Suprapubic skin (tissue), 4 donors: ENCODE data around the gene MDN1. TPM values are rescaled to one million over a fixed set of nuclear protein-coding genes. Genes with fewer than 3 reads are reported as not detected.
"Not testable (repeated sequence)": the region's sequence is repeated elsewhere in the genome, so short reads cannot be mapped to it uniquely, and the experiment has no call there.

ENCODE experiments used
- DNase-seq, 2 donors: peaks; one replicate each; pipeline ENCODE4 v3.0.0-alpha.2; 2019; ENCODE audit warnings: low spot score in 2 of 2
- H3K27ac ChIP-seq: fragments of 200-600 bp; sonication (generic); one replicate; pipeline ENCODE4 v1.5.1; 2019
- H3K27me3 ChIP-seq: fragments of 200-600 bp; sonication (generic); one replicate; pipeline ENCODE4 v1.5.1; 2019
- H3K36me3 ChIP-seq: fragments of 200-600 bp; sonication (generic); one replicate; pipeline ENCODE4 v1.5.1; 2019
- H3K4me1 ChIP-seq: fragments of 200-600 bp; sonication (generic); one replicate; pipeline ENCODE4 v1.5.1; 2019
- H3K4me3 ChIP-seq: fragments of 200-600 bp; sonication (generic); one replicate; pipeline ENCODE4 v1.5.1; 2019; ENCODE audit warnings: mild to moderate bottlenecking
- H3K9me3 ChIP-seq: fragments of 200-600 bp; sonication (generic); one replicate; pipeline ENCODE4 v1.5.1; 2019
- EP300 ChIP-seq: sonication (generic); formaldehyde crosslinking; IDR thresholded peaks from one replicate; pipeline ENCODE4 v1.6.1; 2017; ENCODE audit warnings: antibody characterized with exemption
- POLR2A ChIP-seq, 2 donors: fragments of 450-650 bp; IDR thresholded peaks; one replicate each; pipeline ENCODE4 v1.6.1; 2017; ENCODE audit warnings: antibody characterized with exemption in 2 of 2, mild to moderate bottlenecking in 2 of 2, moderate library complexity in 2 of 2
- POLR2AphosphoS5 ChIP-seq, 3 donors: sonication (generic); formaldehyde crosslinking; IDR thresholded peaks; one replicate each; pipeline ENCODE4 v1.6.1; 2017; ENCODE audit warnings: antibody characterized with exemption in 3 of 3
- whole genome bisulfite sequencing: methylation state at CpG from one replicate; pipeline ENCODE4 v1.1.5; 2018; 5-methylcytosine and 5-hydroxymethylcytosine counted together
- total RNA-seq, 4 donors: library from RNA; depleted of rRNA; stranded (reverse); fragments of >200 nt; gene quantifications; one replicate each; pipeline ENCODE4 v1.1.0, GENCODE V29; 2016
- TF ChIP-seq, protein P1 (sequence below), 2 donors: fragments of 200-600 bp in 1 of 2; fragments of 450-650 bp in 1 of 2; sonication (generic) in 1 of 2; IDR thresholded peaks; one replicate each; pipeline ENCODE4 v1.5.1; 2016 to 2019; ENCODE audit warnings: antibody characterized with exemption in 2 of 2, mild to moderate bottlenecking in 1 of 2, moderate library complexity in 1 of 2

MDN1 gene
- total RNA-seq, 4 donors from 2014 or later = 33.1 to 70.4 (median 44.5) TPM

DNA sequence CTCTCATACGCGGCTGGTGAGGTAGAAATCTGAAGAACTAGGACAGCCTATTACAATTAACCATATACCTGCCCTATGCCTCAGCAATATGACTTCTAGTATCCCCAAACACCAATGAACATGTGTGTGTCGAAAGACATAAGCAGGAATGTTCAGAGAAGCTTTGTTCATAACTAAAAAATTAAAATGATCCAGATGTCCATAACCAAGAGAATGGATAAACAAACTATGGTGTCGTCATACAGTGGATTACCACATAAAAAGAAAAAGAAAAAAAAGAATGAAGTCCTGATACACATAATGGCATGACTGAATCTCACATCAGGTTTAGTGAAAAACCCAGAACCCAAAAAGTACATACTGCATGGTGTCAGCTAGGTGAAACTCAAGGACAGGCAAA, 73.9 kb downstream of the MDN1 start:
- TF ChIP-seq POLR2A (IDR thresholded peaks at IDR 0.05) = no peak
- TF ChIP-seq, protein P1, sequence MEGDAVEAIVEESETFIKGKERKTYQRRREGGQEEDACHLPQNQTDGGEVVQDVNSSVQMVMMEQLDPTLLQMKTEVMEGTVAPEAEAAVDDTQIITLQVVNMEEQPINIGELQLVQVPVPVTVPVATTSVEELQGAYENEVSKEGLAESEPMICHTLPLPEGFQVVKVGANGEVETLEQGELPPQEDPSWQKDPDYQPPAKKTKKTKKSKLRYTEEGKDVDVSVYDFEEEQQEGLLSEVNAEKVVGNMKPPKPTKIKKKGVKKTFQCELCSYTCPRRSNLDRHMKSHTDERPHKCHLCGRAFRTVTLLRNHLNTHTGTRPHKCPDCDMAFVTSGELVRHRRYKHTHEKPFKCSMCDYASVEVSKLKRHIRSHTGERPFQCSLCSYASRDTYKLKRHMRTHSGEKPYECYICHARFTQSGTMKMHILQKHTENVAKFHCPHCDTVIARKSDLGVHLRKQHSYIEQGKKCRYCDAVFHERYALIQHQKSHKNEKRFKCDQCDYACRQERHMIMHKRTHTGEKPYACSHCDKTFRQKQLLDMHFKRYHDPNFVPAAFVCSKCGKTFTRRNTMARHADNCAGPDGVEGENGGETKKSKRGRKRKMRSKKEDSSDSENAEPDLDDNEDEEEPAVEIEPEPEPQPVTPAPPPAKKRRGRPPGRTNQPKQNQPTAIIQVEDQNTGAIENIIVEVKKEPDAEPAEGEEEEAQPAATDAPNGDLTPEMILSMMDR (IDR thresholded peaks at IDR 0.05) = no peak
- no peak for TF ChIP-seq POLR2AphosphoS5 (IDR thresholded peaks at IDR 0.05)
- no peak for TF ChIP-seq EP300
- DNase-seq = no peak
- H3K4me3 ChIP-seq = no peak overlapping the region
- H3K36me3 ChIP-seq = peaks cover 93% of the 10 kb centered on the region
- H3K9me3 ChIP-seq = no peaks in the 10 kb centered on the region
- 77% methylated on average over 4 of the region's 4 CpGs for WGBS
- no peaks in the 10 kb centered on the region for H3K27me3 ChIP-seq
- H3K4me1 ChIP-seq = no peaks in the 10 kb centered on the region
- no peak overlapping the region for H3K27ac ChIP-seq

DNA sequence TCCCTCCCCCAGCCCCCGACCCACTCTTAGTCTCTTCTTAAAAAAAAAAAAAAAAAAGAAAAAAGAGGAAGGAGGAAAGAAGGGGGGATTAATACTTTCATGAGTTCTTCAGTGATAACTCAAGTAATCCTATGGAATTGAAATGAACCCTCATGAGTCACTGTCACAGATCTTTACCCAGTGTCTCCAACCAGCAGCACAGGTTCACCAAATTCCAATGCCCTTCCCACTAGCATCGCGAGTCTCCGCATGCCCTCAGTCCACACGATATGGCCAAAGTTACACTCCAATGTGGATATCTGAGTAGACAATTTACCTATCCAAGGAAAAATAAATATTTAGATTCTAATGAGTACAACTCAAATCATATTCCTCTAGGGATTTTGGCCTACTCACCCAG, 74.5 kb downstream of the MDN1 start:
- WGBS = 90% methylated on average over 5 of the region's 5 CpGs
- Histone ChIP-seq H3K4me3 (no peak overlapping the region), H3K27me3 (no peaks in the 10 kb centered on the region), H3K27ac (no peak overlapping the region), H3K4me1 (no peaks in the 10 kb centered on the region), H3K9me3 (no peaks in the 10 kb centered on the region), H3K36me3 (peaks cover 93% of the 10 kb centered on the region)
- DNase-seq = no peak
- no peak for TF ChIP-seq EP300
- TF ChIP-seq POLR2AphosphoS5 (IDR thresholded peaks at IDR 0.05) = no peak
- TF ChIP-seq, protein P1 (IDR thresholded peaks at IDR 0.05) = no peak
- no peak for TF ChIP-seq POLR2A (IDR thresholded peaks at IDR 0.05)

DNA sequence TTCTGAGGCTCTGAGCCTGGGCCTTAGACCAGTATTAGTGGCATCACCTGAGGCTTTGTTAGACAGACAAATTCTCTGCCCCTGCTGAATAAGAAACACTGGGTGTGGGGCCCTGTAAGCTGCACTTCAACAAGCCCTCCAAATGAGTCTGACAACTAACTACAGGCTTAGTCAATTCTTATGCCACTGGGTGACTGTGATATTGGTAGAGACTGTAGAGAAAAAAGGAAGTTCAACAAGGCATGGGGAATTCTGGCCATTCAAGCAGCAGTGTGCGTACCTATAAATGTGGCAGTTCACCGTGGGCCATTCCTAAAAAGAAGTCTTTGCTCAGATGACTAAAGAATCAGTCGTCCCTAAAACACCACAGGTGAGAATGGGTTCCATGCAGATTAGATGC, 82.7 kb downstream of the MDN1 start:
- Histone ChIP-seq H3K9me3 (no peaks in the 10 kb centered on the region), H3K36me3 (peaks cover 70% of the 10 kb centered on the region), H3K27ac (no peak overlapping the region), H3K4me3 (no peak overlapping the region), H3K27me3 (no peaks in the 10 kb centered on the region), H3K4me1 (no peaks in the 10 kb centered on the region)
- TF ChIP-seq POLR2AphosphoS5 (IDR thresholded peaks at IDR 0.05) (no peak), EP300 (no peak), POLR2A (IDR thresholded peaks at IDR 0.05) (no peak)
- TF ChIP-seq, protein P1 (IDR thresholded peaks at IDR 0.05) = no peak
- WGBS = 93% methylated on average over 3 of the region's 3 CpGs
- no peak for DNase-seq

GRCh38 chr6:89734526-89734925, 85.1 kb downstream of the MDN1 start:
- Histone ChIP-seq H3K9me3 (no peaks in the 10 kb centered on the region), H3K36me3 (peaks cover 69% of the 10 kb centered on the region), H3K4me3 (no peak overlapping the region), H3K4me1 (no peaks in the 10 kb centered on the region), H3K27me3 (no peaks in the 10 kb centered on the region), H3K27ac (no peak overlapping the region)
- no peak for DNase-seq
- TF ChIP-seq POLR2AphosphoS5 (IDR thresholded peaks at IDR 0.05) (no peak), EP300 (no peak), POLR2A (IDR thresholded peaks at IDR 0.05) (no peak)
- TF ChIP-seq, protein P1 (IDR thresholded peaks at IDR 0.05) = no peak

DNA sequence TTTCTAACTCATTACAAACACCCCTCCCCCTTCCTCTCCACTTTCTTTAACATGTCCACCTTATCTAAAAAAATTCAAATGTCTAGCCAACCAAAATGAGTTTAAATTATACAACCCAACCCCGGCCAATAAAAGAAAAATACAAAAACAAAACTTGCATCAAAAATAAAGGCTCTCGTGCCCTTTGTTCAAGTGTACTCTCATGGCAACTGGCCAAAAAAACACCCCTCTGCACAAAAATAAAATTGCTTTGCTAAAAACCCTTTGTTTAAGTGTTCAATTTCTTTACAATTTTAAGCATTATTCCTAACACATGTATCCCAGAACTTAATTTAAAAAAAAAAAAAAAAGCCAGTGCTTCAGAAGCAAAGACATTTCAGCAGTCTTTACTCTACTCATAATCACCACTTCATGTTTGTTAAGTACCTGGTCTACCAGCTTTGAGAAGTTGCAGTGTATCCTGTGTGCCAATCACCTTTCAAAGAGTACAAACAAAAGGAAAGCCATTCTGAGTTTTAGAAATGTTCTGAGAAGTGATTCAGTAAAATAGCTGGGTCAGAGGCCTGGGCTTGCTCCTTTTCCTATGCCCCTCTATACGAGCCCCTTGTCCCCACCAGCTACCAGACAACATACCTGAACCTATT, 87.5 kb downstream of the MDN1 start:
- peaks cover 70% of the 10 kb centered on the region for H3K36me3 ChIP-seq
- WGBS = 92% methylated on average over 3 of the region's 3 CpGs
- no peak for TF ChIP-seq EP300

GRCh38 chr6:89731262-89731661, 88.3 kb downstream of the MDN1 start:
- H3K27ac ChIP-seq, H3K9me3 ChIP-seq, H3K4me3 ChIP-seq, H3K4me1 ChIP-seq, DNase-seq, H3K27me3 ChIP-seq: not testable (repeated sequence)
- peaks cover 70% of the 10 kb centered on the region for H3K36me3 ChIP-seq
- WGBS = 98% methylated on average over 2 of the region's 2 CpGs

More for the DNA sequence above, 87.5 kb downstream of the MDN1 start:
- no peak for DNase-seq
- H3K27me3 ChIP-seq = no peaks in the 10 kb centered on the region
- no peaks in the 10 kb centered on the region for H3K9me3 ChIP-seq
- H3K4me3 ChIP-seq = no peak overlapping the region
- no peaks in the 10 kb centered on the region for H3K4me1 ChIP-seq
- H3K27ac ChIP-seq = no peak overlapping the region
